ENCODE results near the gene VSIG1. TPM values are rescaled to one million over a fixed set of nuclear protein-coding genes. Genes with fewer than 3 reads are reported as not detected.

The VSIG1 gene
- total RNA-seq, 1 donor from 2014 or later, result 0.58 TPM

DNA sequence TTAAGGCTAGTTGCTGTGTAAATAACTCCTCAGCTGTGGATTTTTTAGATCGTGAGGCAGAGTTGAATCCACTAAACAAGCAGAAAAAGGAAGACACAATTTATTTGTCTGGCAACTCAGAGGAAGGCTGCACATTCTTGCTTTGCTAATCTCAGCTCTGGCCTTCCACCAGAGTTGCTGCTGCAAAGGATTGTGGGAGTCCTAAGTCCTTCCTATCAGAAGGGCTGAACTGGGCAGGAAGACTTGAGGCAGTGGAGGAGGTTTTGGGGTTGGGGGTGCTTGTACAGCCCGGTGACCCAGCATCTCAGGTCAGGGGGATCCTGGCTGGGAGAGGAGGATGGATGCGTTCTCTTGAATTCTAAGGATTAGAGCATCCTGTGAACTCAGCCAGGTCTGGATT is 11.0 kb upstream of the VSIG1 start:
- no peaks in the 10 kb centered on the region for H3K36me3 Mint-ChIP-seq (ENCODE audit: low read depth)
- no peaks in the 10 kb centered on the region for H3K27me3 Mint-ChIP-seq
- H3K9me3 Mint-ChIP-seq, result no peaks in the 10 kb centered on the region
- intact Hi-C loops (cut with micrococcal nuclease), result no loop called here
- DNase-seq, result no peak
- H3K4me3 Mint-ChIP-seq, result no peak overlapping the region
- no peak overlapping the region for H3K27ac Mint-ChIP-seq
- no peaks in the 10 kb centered on the region for H3K4me1 Mint-ChIP-seq

DNA sequence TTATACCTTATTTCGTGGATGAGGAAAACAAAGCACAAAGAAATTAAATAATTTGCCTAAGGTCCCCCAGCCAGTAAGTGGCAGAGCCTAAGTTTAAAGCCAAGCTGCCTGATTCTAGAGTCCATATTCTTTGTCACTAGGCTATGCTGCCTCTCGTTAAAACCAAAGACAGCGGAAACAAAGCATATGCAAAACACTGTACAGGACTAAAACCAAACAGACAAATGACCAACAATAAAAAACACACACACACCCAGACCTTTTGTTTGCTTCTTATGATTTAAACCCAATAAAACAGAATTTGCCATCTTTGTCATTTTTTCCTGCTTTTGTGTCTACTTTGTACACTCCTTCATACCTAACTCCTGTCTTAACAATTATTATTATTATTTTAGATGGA is 10.1 kb upstream of the VSIG1 start:
- Mint-ChIP-seq H3K9me3 (no peaks in the 10 kb centered on the region), H3K27ac (no peak overlapping the region), H3K36me3 (ENCODE audit: low read depth) (no peaks in the 10 kb centered on the region), H3K4me3 (no peak overlapping the region), H3K27me3 (no peaks in the 10 kb centered on the region), H3K4me1 (no peaks in the 10 kb centered on the region)
- intact Hi-C loops (cut with micrococcal nuclease), result no loop called here
- no peak for DNase-seq

DNA sequence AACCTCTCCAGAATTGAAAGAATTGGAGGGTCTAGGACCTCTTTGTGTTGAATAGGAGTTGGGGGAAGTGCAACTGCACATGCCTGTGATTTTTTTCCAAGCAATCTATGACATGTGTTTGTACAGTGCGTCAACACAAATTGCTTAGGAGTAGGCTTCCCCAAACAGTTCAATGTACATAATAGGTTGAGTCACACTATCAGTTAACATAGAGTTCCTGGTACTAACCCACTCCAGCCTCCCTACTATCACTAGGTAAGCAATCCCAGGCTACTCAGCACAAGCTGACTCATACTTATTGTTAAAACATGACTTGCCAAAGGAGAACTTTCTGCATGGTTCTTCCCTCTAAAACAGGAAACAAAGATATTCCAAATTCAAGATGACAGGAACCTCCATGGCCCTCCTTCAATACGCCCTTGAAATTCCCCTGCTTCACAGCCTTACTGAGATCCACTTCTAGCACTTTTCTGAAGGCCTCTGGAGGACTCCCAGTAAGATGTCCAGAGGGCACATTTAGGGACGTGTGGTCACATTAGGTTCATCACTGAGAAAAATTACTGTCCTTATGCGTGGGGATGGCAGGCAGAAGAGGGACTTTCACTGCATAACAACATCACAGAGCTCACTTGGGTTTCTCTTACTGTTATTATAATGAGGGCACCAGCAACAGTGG is 8.4 kb upstream of the VSIG1 start:
- H3K9me3 Mint-ChIP-seq, result no peaks in the 10 kb centered on the region
- H3K36me3 Mint-ChIP-seq (ENCODE audit: low read depth), result no peaks in the 10 kb centered on the region
- no peak overlapping the region for H3K27ac Mint-ChIP-seq
- no peak for DNase-seq
- intact Hi-C loops (cut with micrococcal nuclease), result no loop called here
- no peaks in the 10 kb centered on the region for H3K27me3 Mint-ChIP-seq
- H3K4me3 Mint-ChIP-seq, result no peak overlapping the region
- no peaks in the 10 kb centered on the region for H3K4me1 Mint-ChIP-seq

DNA sequence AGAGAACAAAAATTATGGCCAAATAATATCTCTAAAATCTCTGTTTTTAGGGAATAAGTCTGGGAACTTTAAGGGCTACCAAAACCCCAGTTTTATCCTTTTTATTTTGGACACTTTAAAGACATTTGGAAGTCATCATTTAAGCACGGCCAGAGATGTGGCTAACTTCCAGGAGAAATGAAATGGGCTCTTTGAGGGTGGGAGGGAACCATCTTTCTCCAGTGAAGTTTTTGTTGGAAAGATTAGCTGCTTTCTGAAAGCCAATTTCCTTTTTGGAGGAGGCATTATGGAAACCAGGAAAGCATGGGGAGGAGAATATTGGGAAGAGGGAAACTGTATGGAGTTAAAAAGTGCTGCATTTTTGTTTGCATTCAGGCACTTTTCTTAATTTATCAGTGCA is 4.8 kb downstream of the VSIG1 start:
- no peak for DNase-seq
- Mint-ChIP-seq H3K4me3 (no peak overlapping the region), H3K9me3 (no peaks in the 10 kb centered on the region), H3K36me3 (ENCODE audit: low read depth) (no peaks in the 10 kb centered on the region), H3K4me1 (no peaks in the 10 kb centered on the region), H3K27me3 (peaks cover 7% of the 10 kb centered on the region), H3K27ac (no peak overlapping the region)
- intact Hi-C loops (cut with micrococcal nuclease), result no loop called here

DNA sequence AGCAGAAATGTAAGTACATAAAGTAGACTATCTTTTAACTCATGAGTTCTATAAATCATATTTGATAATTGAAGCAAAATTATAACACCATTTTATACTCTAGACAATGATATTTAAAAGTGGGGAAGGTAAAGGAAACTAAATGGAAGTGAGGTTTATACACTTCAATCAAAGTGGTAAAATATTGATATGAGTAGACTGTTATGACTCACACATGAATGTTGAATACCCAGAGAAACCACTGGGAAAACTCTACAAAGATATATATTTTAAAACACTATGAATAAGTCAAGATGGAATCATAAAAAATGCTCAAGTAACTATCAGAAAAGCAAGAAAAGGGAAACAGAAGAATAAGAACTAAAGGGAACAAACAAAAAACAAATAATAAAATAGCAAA is 8.4 kb downstream of the VSIG1 start:
- intact Hi-C loops (cut with micrococcal nuclease), result no loop called here
- no peak for DNase-seq
- no peaks in the 10 kb centered on the region for H3K4me1 Mint-ChIP-seq
- no peak overlapping the region for H3K4me3 Mint-ChIP-seq
- peaks cover 17% of the 10 kb centered on the region for H3K27me3 Mint-ChIP-seq
- no peaks in the 10 kb centered on the region for H3K9me3 Mint-ChIP-seq
- no peak overlapping the region for H3K27ac Mint-ChIP-seq
- H3K36me3 Mint-ChIP-seq (ENCODE audit: low read depth), result no peaks in the 10 kb centered on the region

DNA sequence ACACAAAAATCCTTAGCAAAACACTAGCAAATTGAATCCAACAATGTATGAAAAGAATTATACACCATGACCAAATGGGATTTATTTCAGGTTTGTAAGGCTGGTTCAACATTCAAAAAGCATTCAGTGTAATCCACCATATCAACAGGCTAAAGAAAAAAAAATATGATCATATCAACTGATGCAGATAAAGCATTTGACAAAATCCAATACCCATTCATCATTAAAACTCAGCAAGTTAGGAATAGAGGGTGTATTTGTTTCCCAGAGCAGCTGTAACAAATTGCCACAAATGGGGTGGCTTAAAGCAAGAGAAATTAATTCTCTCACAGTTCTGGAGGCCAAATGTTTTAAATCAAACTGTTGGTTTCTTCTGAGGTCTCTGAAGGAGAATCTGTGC is 10.7 kb downstream of the VSIG1 start:
- Mint-ChIP-seq H3K27me3 (peaks cover 17% of the 10 kb centered on the region), H3K27ac (no peak overlapping the region), H3K36me3 (ENCODE audit: low read depth) (peaks cover 2% of the 10 kb centered on the region), H3K9me3 (no peaks in the 10 kb centered on the region), H3K4me3 (no peak overlapping the region), H3K4me1 (no peaks in the 10 kb centered on the region)
- intact Hi-C loops (cut with micrococcal nuclease), result loop anchor here (5.0 kb wide), 1 partner anchor 33 kb away; no protein-coding TSS in a partner anchor
- no peak for DNase-seq

DNA sequence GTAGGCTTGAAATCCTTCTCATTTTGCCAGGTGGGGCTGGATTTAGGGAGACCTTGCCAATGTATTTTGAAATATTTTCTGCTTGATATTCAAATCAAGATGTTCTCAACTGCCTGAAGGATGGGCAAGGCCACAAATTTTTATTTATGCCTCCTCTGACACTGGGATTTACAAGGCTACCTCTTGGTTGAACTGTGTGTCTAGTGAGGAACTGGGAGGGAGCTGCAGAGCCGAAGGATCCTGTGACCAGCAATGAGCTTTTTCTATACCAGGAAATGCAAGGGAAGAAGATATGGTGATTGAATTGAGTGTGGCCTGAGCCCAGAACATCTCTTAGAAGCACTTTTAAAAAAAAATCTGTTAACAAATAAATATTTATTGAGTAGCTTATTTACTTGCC is 14.9 kb downstream of the VSIG1 start:
- H3K4me1 Mint-ChIP-seq, result no peaks in the 10 kb centered on the region
- H3K9me3 Mint-ChIP-seq, result no peaks in the 10 kb centered on the region
- no peak overlapping the region for H3K27ac Mint-ChIP-seq
- H3K27me3 Mint-ChIP-seq, result peaks cover 9% of the 10 kb centered on the region
- no peak overlapping the region for H3K4me3 Mint-ChIP-seq
- DNase-seq, result no peak
- H3K36me3 Mint-ChIP-seq (ENCODE audit: low read depth), result peaks cover 2% of the 10 kb centered on the region
- intact Hi-C loops (cut with micrococcal nuclease), result loop anchor here (5.0 kb wide), 1 partner anchor 38 kb away; no protein-coding TSS in a partner anchor

DNA sequence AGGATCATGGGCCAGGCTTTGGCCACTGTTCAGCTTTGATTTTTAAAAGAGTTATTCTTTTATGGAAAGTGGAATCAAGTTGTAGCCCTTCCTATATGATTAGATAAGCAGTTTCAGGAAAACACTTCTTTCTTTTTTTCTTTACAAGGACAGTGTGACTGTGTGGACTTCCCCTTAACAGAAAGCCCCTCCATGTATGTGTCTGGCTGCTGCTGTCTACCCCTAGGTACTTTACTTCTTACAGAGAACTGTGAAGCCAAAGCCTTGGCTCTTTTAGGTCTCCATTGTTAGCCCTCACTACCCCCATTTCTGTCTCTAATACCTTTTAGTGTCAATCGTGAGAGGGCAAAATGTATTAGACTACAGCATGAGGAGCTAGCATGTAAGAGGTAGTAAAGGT is 19.1 kb downstream of the VSIG1 start:
- intact Hi-C loops (cut with micrococcal nuclease), result no loop called here
- H3K27ac Mint-ChIP-seq, result no peak overlapping the region
- no peak for DNase-seq
- H3K9me3 Mint-ChIP-seq, result no peaks in the 10 kb centered on the region
- H3K27me3 Mint-ChIP-seq, result no peaks in the 10 kb centered on the region
- H3K36me3 Mint-ChIP-seq (ENCODE audit: low read depth), result peaks cover 2% of the 10 kb centered on the region
- H3K4me1 Mint-ChIP-seq, result no peaks in the 10 kb centered on the region
- no peak overlapping the region for H3K4me3 Mint-ChIP-seq

DNA sequence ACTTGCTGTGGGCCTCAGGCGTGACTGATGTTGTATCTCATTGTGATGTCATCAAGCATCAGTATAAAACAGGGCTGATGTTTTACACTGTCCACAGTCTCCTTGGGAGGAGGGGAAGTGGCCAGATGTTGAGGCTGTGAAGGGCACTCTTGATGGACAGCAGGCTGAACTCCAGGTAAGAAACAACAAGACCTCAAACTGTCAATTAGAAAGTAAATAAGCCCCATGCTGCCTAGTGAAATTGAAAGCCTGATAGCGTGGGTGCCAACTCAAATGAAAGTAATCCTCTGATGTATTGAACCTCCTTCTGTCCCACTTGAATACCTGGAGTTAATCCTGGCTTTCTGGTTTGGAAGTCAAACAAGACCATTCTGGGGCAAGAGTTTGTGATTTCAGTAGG is 19.7 kb downstream of the VSIG1 start:
- Mint-ChIP-seq H3K36me3 (ENCODE audit: low read depth) (peaks cover 2% of the 10 kb centered on the region), H3K4me1 (no peaks in the 10 kb centered on the region), H3K9me3 (no peaks in the 10 kb centered on the region), H3K4me3 (no peak overlapping the region), H3K27ac (no peak overlapping the region), H3K27me3 (peaks cover 2% of the 10 kb centered on the region)
- intact Hi-C loops (cut with micrococcal nuclease), result no loop called here
- no peak for DNase-seq

DNA sequence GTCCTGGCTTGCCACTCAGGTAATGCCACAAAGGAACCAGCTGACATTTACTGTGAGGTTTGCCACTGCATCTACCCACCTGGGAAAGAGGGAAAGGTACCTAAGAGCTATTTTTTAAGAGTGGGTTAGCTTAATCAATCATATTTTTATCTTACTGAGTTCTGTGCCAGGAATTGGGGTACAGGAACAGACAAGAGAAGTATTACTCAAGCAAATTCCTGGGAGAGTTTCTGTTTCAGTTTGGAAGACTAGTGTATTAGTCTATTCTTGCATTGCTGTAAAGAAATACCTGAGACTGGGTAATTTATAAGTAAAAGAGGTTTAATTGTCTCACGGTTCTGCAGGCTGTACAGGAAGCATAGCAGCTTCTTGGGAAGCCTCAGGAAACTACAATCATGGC is 23.3 kb downstream of the VSIG1 start:
- Mint-ChIP-seq H3K9me3 (no peaks in the 10 kb centered on the region), H3K4me1 (no peaks in the 10 kb centered on the region), H3K27me3 (peaks cover 4% of the 10 kb centered on the region), H3K4me3 (no peak overlapping the region), H3K27ac (no peak overlapping the region), H3K36me3 (ENCODE audit: low read depth) (no peaks in the 10 kb centered on the region)
- intact Hi-C loops (cut with micrococcal nuclease), result no loop called here
- DNase-seq, result no peak

DNA sequence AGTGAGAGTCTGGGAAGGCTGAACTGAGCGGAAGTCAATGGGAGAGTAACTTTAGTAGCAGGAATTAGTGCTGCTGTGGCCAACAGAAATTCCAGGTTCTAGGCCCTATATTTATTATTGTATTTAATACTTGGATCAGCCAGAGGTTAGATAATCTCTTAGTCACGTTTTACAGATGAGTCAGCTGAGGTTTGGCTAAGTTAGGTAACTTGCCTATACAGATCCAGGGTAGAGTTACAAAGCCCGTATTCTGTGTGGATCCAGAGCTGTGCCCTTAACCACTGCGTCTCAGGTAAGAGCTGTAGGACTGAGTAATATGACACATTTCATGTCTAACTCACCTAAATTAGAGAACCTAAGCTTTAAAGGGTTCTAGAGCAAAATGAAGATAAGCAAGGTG is 26.0 kb downstream of the VSIG1 start:
- Mint-ChIP-seq H3K27me3 (peaks cover 4% of the 10 kb centered on the region), H3K4me1 (no peaks in the 10 kb centered on the region), H3K27ac (no peak overlapping the region), H3K4me3 (no peak overlapping the region), H3K36me3 (ENCODE audit: low read depth) (no peaks in the 10 kb centered on the region), H3K9me3 (no peaks in the 10 kb centered on the region)
- intact Hi-C loops (cut with micrococcal nuclease), result loop anchor here (5.0 to 10.0 kb wide), 2 partner anchors 49 to 416 kb away; no protein-coding TSS in a partner anchor
- DNase-seq, result no peak

DNA sequence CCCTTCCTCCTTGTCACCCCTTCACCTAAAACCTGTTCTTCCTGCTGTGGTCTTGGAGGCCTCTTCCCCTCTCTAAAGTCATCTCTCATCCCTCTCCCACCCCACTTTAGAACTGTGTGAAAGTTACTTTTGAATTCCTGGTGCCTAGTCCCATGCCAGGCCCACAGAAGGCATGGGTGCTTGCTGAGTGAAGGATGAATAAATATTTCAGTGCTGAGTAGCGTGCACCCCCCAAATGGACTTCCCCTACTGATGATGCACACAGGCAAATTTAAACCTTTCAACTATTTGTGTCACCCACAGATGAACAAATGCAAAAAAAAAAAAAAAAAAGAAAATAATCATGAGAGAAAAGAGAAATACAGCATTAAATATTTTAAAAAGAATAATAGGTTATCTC is 26.7 kb downstream of the VSIG1 start:
- Mint-ChIP-seq H3K27ac (no peak overlapping the region), H3K4me1 (no peaks in the 10 kb centered on the region), H3K9me3 (no peaks in the 10 kb centered on the region), H3K4me3 (no peak overlapping the region), H3K27me3 (peaks cover 4% of the 10 kb centered on the region), H3K36me3 (ENCODE audit: low read depth) (no peaks in the 10 kb centered on the region)
- intact Hi-C loops (cut with micrococcal nuclease), result loop anchor here (5.0 to 10.0 kb wide), 2 partner anchors 49 to 417 kb away; no protein-coding TSS in a partner anchor
- DNase-seq, result no peak

DNA sequence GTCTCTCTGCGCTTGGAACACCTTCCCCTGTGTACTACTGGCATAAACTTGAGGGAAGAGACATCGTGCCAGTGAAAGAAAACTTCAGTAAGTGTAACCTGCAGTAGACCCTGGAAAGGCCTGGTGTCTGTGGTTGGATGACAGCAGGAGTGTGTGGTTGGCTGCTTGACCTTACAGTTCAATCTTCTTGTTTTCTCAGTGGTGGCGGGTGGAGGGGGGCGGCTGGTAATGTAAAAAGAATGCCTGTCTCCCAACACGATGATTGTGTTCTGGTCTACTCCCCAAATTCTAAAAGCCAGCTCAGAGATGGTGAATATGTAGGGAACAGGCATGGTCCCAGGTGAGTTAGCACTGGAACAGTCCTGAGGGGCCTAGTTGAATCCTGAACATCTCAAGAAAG is 27.9 kb downstream of the VSIG1 start:
- no peak for DNase-seq
- Mint-ChIP-seq H3K4me1 (no peaks in the 10 kb centered on the region), H3K36me3 (ENCODE audit: low read depth) (no peaks in the 10 kb centered on the region), H3K9me3 (no peaks in the 10 kb centered on the region), H3K4me3 (no peak overlapping the region), H3K27ac (no peak overlapping the region), H3K27me3 (peaks cover 4% of the 10 kb centered on the region)
- intact Hi-C loops (cut with micrococcal nuclease), result loop anchor here (5.0 to 10.0 kb wide), 2 partner anchors 50 to 418 kb away; no protein-coding TSS in a partner anchor

DNA sequence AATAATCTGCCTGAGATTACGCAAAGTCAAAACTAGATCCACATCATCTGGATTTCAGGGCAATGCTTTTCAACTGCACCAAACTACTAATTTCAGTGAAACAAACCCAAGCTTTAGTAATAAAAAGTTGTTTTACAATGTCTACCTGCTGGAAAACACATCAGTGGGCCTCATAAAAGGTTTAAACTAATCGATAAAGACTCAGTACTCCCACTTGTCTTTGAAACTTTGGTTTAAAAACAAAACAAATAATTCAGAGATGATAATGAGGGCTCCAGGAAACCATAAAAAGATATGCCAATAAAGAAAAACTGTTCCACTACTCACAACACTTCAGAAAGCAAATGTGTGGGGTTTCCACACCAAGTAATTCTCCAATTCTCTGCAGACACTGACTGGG is 36.2 kb downstream of the VSIG1 start:
- Mint-ChIP-seq H3K4me3 (no peak overlapping the region), H3K9me3 (no peaks in the 10 kb centered on the region), H3K27me3 (no peaks in the 10 kb centered on the region), H3K36me3 (ENCODE audit: low read depth) (peaks cover 7% of the 10 kb centered on the region), H3K4me1 (no peaks in the 10 kb centered on the region), H3K27ac (no peak overlapping the region)
- DNase-seq, result no peak
- intact Hi-C loops (cut with micrococcal nuclease), result no loop called here

DNA sequence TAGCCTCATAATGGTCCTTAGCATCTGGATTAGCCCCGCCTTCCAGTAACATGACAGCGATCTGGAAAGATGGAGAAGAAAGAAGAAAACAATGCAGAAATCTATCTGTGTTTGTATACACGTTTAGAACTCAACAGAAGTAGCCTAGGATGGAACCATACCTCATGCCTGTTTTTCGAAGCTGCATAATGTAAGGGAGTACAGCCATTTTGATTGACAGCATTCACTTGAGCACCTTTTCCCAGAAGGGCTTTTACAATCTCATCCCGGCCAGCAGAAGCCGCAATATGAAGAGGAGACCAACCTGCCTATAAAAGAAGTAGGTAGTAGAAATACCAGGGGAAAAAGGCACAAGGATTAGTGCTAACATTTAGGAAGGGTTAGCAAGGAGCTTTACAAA is 42.9 kb downstream of the VSIG1 start:
- H3K36me3 Mint-ChIP-seq (ENCODE audit: low read depth), result peaks cover 13% of the 10 kb centered on the region
- H3K4me3 Mint-ChIP-seq, result no peak overlapping the region
- no peak for DNase-seq
- no peaks in the 10 kb centered on the region for H3K9me3 Mint-ChIP-seq
- no peak overlapping the region for H3K27ac Mint-ChIP-seq
- intact Hi-C loops (cut with micrococcal nuclease), result no loop called here
- no peaks in the 10 kb centered on the region for H3K4me1 Mint-ChIP-seq
- no peaks in the 10 kb centered on the region for H3K27me3 Mint-ChIP-seq

Data from activated CD4-positive, alpha-beta T cell treated with anti-CD3 and anti-CD28 coated beads, Interleukin-2, amount 10 ng/mL, durations not matched to agents 24 days and 14 days (primary cell).